Breast epithelium (tissue), 4 donors: Measurements from ENCODE around the gene ATF2. TPM values are rescaled to one million over a fixed set of nuclear protein-coding genes. Genes with fewer than 3 reads are reported as not detected.
"Not testable (repeated sequence)": the region's sequence is repeated elsewhere in the genome, so short reads cannot be mapped to it uniquely, and the experiment has no call there.

Experiments
- DNase-seq, 2 donors: peaks; one replicate each; pipeline ENCODE4 v3.0.0-alpha.2; 2019; ENCODE audit warnings: low spot score in 2 of 2
- H3K27ac ChIP-seq, 2 donors: fragments of 200-600 bp; sonication (generic) in 1 of 2; one replicate each; pipeline ENCODE4 v1.5.1; 2016 to 2019; ENCODE audit warnings: mild to moderate bottlenecking in 1 of 2
- H3K27me3 ChIP-seq, 2 donors: fragments of 200-600 bp; sonication (generic) in 1 of 2; one replicate each; pipeline versions ENCODE4 v1.5.1 to v1.6.0; 2017 to 2019; ENCODE audit warnings: control low read depth in 1 of 2, mild to moderate bottlenecking in 1 of 2
- H3K36me3 ChIP-seq: fragments of 200-600 bp; one replicate; pipeline ENCODE4 v1.5.1; 2019
- H3K4me1 ChIP-seq, 2 donors: fragments of 200-600 bp; sonication (generic); one replicate each; pipeline ENCODE4 v1.5.1; 2016 to 2019; ENCODE audit warnings: control low read depth in 1 of 2
- H3K4me3 ChIP-seq, 3 donors: fragments of 200-600 bp; sonication (generic); 1 replicate in 2 of 3; 2 replicates in 1 of 3; pipeline ENCODE4 v1.5.1; 2016 to 2019; ENCODE audit warnings: mild to moderate bottlenecking in 3 of 3, moderate library complexity in 2 of 3
- H3K9me3 ChIP-seq, 2 donors: fragments of 200-600 bp; sonication (generic) in 1 of 2; one replicate each; pipeline ENCODE4 v1.5.1; 2016 to 2019; ENCODE audit warnings: control low read depth in 1 of 2
- POLR2A ChIP-seq: fragments of 450-650 bp; IDR thresholded peaks from one replicate; pipeline ENCODE4 v1.6.1; 2016; ENCODE audit warnings: antibody characterized with exemption, mild to moderate bottlenecking, moderate library complexity
- POLR2AphosphoS5 ChIP-seq, 3 donors: sonication (generic); formaldehyde crosslinking; IDR thresholded peaks; one replicate each; pipeline ENCODE4 v1.6.1; 2017; ENCODE audit warnings: antibody characterized with exemption in 3 of 3
- intact Hi-C: fragments of 100-400 bp; cut with DNase I; formaldehyde crosslinking; loops from one replicate; pipeline ENCODE4 v1.15.1; 2023; ENCODE audit warnings: low total_unique reads
- total RNA-seq, 3 donors: library from RNA; depleted of rRNA; stranded (reverse); fragments of >200 nt; gene quantifications; one replicate each; pipeline ENCODE4 v1.1.0, GENCODE V29; 2016
- TF ChIP-seq, protein P1 (sequence below), 3 donors: fragments of 450-650 bp; IDR thresholded peaks; one replicate each; pipeline ENCODE4 v1.5.1; 2016 to 2017; ENCODE audit warnings: antibody characterized with exemption in 3 of 3, mild to moderate bottlenecking in 3 of 3, moderate library complexity in 3 of 3

ATF2 gene
- total RNA-seq, 3 donors from 2014 or later = 57.0 to 71.7 (median 61.0) TPM

DNA sequence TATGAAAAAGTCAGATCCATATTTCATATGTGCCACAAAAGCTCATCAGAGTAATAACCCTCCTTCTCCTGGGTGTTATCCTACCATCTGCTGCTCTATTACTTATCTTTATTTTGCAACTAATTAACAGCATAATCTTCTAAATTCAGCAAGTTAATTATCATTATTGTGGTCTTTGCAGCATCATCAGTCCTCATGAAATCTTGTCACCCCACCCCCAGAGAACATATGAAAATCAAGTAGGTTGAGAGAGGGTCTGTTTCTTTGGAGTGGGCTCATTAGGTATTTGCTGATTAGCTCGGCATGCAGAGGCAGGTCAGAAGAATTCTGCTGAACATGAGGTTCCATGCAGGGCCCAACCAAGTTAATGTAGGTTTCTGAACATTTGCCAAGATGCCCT is 64.8 kb downstream of the ATF2 start:
- no peak overlapping the region for H3K27ac ChIP-seq
- no peaks in the 10 kb centered on the region for H3K4me1 ChIP-seq
- no peaks in the 10 kb centered on the region for H3K27me3 ChIP-seq
- TF ChIP-seq POLR2AphosphoS5 (IDR thresholded peaks at IDR 0.05) = no peak
- TF ChIP-seq POLR2A = no peak
- TF ChIP-seq, protein P1, sequence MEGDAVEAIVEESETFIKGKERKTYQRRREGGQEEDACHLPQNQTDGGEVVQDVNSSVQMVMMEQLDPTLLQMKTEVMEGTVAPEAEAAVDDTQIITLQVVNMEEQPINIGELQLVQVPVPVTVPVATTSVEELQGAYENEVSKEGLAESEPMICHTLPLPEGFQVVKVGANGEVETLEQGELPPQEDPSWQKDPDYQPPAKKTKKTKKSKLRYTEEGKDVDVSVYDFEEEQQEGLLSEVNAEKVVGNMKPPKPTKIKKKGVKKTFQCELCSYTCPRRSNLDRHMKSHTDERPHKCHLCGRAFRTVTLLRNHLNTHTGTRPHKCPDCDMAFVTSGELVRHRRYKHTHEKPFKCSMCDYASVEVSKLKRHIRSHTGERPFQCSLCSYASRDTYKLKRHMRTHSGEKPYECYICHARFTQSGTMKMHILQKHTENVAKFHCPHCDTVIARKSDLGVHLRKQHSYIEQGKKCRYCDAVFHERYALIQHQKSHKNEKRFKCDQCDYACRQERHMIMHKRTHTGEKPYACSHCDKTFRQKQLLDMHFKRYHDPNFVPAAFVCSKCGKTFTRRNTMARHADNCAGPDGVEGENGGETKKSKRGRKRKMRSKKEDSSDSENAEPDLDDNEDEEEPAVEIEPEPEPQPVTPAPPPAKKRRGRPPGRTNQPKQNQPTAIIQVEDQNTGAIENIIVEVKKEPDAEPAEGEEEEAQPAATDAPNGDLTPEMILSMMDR (IDR thresholded peaks at IDR 0.05) = no peak
- no peaks in the 10 kb centered on the region for H3K9me3 ChIP-seq
- no peak for DNase-seq
- intact Hi-C loops = no loop called here
- no peaks in the 10 kb centered on the region for H3K36me3 ChIP-seq
- H3K4me3 ChIP-seq = no peak overlapping the region

DNA sequence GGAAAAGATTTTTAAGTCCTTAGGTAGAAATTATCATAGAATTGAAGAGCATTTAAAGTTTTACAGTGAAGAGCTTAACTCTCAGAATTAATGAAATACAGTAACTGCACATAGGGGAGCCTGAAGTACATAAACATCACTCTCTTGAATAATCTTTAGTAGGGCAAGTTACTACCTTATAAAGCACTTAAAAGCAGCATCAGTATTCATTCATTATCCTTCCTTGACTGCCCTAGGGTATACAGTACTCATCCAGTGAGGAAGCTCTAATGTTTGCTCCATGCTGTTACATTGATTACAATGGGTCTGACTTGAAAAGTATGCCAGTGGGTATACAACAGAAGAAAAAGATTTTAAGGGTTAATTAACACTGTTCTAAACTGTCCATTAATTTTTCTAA is 66.5 kb downstream of the ATF2 start:
- TF ChIP-seq POLR2AphosphoS5 (IDR thresholded peaks at IDR 0.05) (no peak), POLR2A (no peak)
- TF ChIP-seq, protein P1 (IDR thresholded peaks at IDR 0.05) = no peak
- H3K36me3 ChIP-seq = no peaks in the 10 kb centered on the region
- no peak overlapping the region for H3K27ac ChIP-seq
- intact Hi-C loops = no loop called here
- no peaks in the 10 kb centered on the region for H3K27me3 ChIP-seq
- no peaks in the 10 kb centered on the region for H3K9me3 ChIP-seq
- no peak for DNase-seq
- H3K4me3 ChIP-seq = no peak overlapping the region
- no peaks in the 10 kb centered on the region for H3K4me1 ChIP-seq

DNA sequence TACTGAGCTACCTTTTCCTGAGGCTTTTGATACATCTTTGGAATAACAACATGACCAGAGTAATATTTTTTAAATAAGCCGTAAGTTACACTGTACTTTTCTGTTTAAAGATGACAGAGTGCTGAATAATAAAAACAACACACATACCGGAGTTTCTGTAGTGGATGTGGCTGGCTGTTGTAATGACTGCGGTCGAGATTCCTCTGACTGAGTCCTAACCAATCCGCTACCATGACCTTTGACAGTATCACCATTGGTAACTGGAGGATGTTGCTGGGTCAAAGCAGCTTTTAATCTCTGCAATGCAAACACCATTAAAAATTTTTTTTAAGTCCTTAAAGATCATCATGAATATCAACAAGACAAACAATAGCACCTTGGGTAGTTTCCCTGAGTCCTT is 70.7 kb downstream of the ATF2 start:
- TF ChIP-seq POLR2A = no peak
- TF ChIP-seq, protein P1 (IDR thresholded peaks at IDR 0.05) = no peak
- H3K4me3 ChIP-seq = no peak overlapping the region
- no peaks in the 10 kb centered on the region for H3K36me3 ChIP-seq
- no peaks in the 10 kb centered on the region for H3K27me3 ChIP-seq
- no peaks in the 10 kb centered on the region for H3K4me1 ChIP-seq
- intact Hi-C loops = no loop called here
- no peak for DNase-seq
- H3K27ac ChIP-seq = no peak overlapping the region
- no peaks in the 10 kb centered on the region for H3K9me3 ChIP-seq

GRCh38 chr2:175084117-175084516 is 83.9 kb downstream of the ATF2 start:
- H3K4me3 ChIP-seq, DNase-seq, H3K27ac ChIP-seq, H3K9me3 ChIP-seq, H3K36me3 ChIP-seq, H3K4me1 ChIP-seq, intact Hi-C loops, H3K27me3 ChIP-seq: not testable (repeated sequence)

GRCh38 chr2:175080479-175080878 is 87.5 kb downstream of the ATF2 start:
- intact Hi-C loops = no loop called here
- no peak for DNase-seq
- H3K4me1 ChIP-seq = no peaks in the 10 kb centered on the region

More at GRCh38 chr2:175080479-175080878, 87.5 kb downstream of the ATF2 start:
- TF ChIP-seq POLR2A (no peak), POLR2AphosphoS5 (IDR thresholded peaks at IDR 0.05) (no peak)
- TF ChIP-seq, protein P1 (IDR thresholded peaks at IDR 0.05) = no peak
- Histone ChIP-seq H3K36me3 (peaks cover 3% of the 10 kb centered on the region), H3K9me3 (no peaks in the 10 kb centered on the region), H3K27ac (no peak overlapping the region), H3K4me3 (no peak overlapping the region), H3K27me3 (no peaks in the 10 kb centered on the region)
